ENCODE data around the gene NDST4. TPM values are rescaled to one million over a fixed set of nuclear protein-coding genes. Genes with fewer than 3 reads are reported as not detected.

Gene NDST4
- total and polyA plus RNA-seq, 2 of the 4 experiments (the other 2 are of a cell fraction), result not detected

GRCh38 chr4:114997576-114998247, 115.7 kb downstream of the NDST4 start:
- DNase-seq, result no peak
- no peak overlapping the region for H3K56ac ChIP-seq (ENCODE audit: extremely low read depth, insufficient read depth, low read length)

More at GRCh38 chr4:114997576-114998247, 115.7 kb downstream of the NDST4 start:
- Histone ChIP-seq H2BK15ac (ENCODE audit: low read depth, low read length) (no peak overlapping the region), H3K9me3 (ENCODE audit: control insufficient read depth, insufficient read depth, low read length) (0 out of 2 replicates have a peak, but pooled peaks cover 1% of the 10 kb centered on the region), H2AK5ac (ENCODE audit: low read depth, low read length) (no peak overlapping the region), H3K4me2 (ENCODE audit: low read depth, low read length) (no peak overlapping the region), H2AK9ac (replicated peaks; ENCODE audit: low read depth, low read length, poor library complexity) (no peak overlapping the region), H2BK20ac (ENCODE audit: low read depth, low read length) (no peak overlapping the region), H4K5ac (ENCODE audit: low read depth, low read length) (no peak overlapping the region), H2BK5ac (ENCODE audit: low read depth, low read length, poor library complexity, severe bottlenecking) (no peak overlapping the region), H3K79me1 (ENCODE audit: low read depth in 1 of 2, low read length in 2 of 2) (no peaks in the 10 kb centered on the region), H3K18ac (ENCODE audit: low read depth, low read length) (no peak overlapping the region), H3K14ac (replicated peaks; ENCODE audit: low read depth, low read length) (no peak overlapping the region), H3K27me3 (ENCODE audit: control insufficient read depth, insufficient read depth, low read length) (no peaks in the 10 kb centered on the region), H3K36me3 (ENCODE audit: control insufficient read depth, insufficient read depth, low read length) (no peaks in the 10 kb centered on the region), H3K4me3 (ENCODE audit: insufficient read depth, low read depth, low read length) (no peak overlapping the region), H3K4ac (ENCODE audit: low read depth, low read length) (no peak overlapping the region), H3K27ac (ENCODE audit: insufficient read depth, low read length) (no peak overlapping the region), H4K91ac (ENCODE audit: insufficient read depth, low read depth, low read length) (no peak overlapping the region), H4K20me1 (ENCODE audit: insufficient read depth, low read length) (no peaks in the 10 kb centered on the region), H3K4me1 (ENCODE audit: control insufficient read depth, insufficient read depth, low read length) (no peaks in the 10 kb centered on the region), H4K8ac (ENCODE audit: low read depth in 2 of 2, low read length in 2 of 2) (no peak overlapping the region), H2AFZ (replicated peaks; ENCODE audit: low read length, poor library complexity) (no peak overlapping the region), H3K9ac (ENCODE audit: low read depth, low read length) (no peak overlapping the region), H3K9me1 (ENCODE audit: insufficient read depth, low read length) (no peaks in the 10 kb centered on the region), H3K23ac (ENCODE audit: low read depth, low read length) (no peak overlapping the region), H2BK120ac (ENCODE audit: low read depth, low read length) (no peak overlapping the region)
- in situ Hi-C loops (cut with MboI; ENCODE audit: low sequenced_read_pairs), result no loop called here
- CTCF ChIA-PET, result no interaction called here
- no CpG with 5 or more reads among the region's 2 CpGs for WGBS, 2 experiments (ENCODE audit: extremely low coverage in 2 of 2, insufficient read length in 1 of 2)
- no TSS peak for BruUV-seq (replicated peaks)
- POLR2A ChIA-PET (ENCODE audit: unreplicated experiment), result no interaction called here
- TF ChIP-seq NFE2L2 (IDR thresholded peaks at IDR 0.05; ENCODE audit: low read depth, low read length) (no peak), POLR2A (IDR thresholded peaks at IDR 0.05; ENCODE audit: low read depth, low read length) (no peak), RAD21 (IDR thresholded peaks at IDR 0.05; ENCODE audit: low read length) (no peak), CHD1 (IDR thresholded peaks at IDR 0.05; ENCODE audit: low read depth, low read length) (no peak), MXI1 (IDR thresholded peaks at IDR 0.05; ENCODE audit: borderline replicate concordance, low read depth, low read length) (no peak), FOS (IDR thresholded peaks at IDR 0.05; ENCODE audit: low read depth, low read length) (no peak), SMC3 (IDR thresholded peaks at IDR 0.05; ENCODE audit: low read depth, low read length) (no peak), RFX5 (IDR thresholded peaks at IDR 0.05; ENCODE audit: low read depth, low read length) (no peak), MAFK (IDR thresholded peaks at IDR 0.05; ENCODE audit: low read depth, low read length) (no peak), ELK1 (IDR thresholded peaks at IDR 0.05; ENCODE audit: borderline replicate concordance, low read depth, low read length) (no peak), CEBPB (IDR thresholded peaks at IDR 0.05; ENCODE audit: low read depth, low read length) (no peak), MAZ (IDR thresholded peaks at IDR 0.05; ENCODE audit: borderline replicate concordance, low read depth, low read length) (no peak), RCOR1 (IDR thresholded peaks at IDR 0.05; ENCODE audit: insufficient replicate concordance, low read length) (no peak), BHLHE40 (IDR thresholded peaks at IDR 0.05; ENCODE audit: low read depth, low read length) (no peak)
- TF ChIP-seq, protein P1, sequence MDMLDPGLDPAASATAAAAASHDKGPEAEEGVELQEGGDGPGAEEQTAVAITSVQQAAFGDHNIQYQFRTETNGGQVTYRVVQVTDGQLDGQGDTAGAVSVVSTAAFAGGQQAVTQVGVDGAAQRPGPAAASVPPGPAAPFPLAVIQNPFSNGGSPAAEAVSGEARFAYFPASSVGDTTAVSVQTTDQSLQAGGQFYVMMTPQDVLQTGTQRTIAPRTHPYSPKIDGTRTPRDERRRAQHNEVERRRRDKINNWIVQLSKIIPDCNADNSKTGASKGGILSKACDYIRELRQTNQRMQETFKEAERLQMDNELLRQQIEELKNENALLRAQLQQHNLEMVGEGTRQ (IDR thresholded peaks at IDR 0.05; ENCODE audit: low read depth, low read length), result no peak
- TF ChIP-seq, protein P2, sequence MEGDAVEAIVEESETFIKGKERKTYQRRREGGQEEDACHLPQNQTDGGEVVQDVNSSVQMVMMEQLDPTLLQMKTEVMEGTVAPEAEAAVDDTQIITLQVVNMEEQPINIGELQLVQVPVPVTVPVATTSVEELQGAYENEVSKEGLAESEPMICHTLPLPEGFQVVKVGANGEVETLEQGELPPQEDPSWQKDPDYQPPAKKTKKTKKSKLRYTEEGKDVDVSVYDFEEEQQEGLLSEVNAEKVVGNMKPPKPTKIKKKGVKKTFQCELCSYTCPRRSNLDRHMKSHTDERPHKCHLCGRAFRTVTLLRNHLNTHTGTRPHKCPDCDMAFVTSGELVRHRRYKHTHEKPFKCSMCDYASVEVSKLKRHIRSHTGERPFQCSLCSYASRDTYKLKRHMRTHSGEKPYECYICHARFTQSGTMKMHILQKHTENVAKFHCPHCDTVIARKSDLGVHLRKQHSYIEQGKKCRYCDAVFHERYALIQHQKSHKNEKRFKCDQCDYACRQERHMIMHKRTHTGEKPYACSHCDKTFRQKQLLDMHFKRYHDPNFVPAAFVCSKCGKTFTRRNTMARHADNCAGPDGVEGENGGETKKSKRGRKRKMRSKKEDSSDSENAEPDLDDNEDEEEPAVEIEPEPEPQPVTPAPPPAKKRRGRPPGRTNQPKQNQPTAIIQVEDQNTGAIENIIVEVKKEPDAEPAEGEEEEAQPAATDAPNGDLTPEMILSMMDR (conservative IDR thresholded peaks at IDR 0.05; ENCODE audit: low read depth, low read length), result no peak
- intact Hi-C loops (cut with micrococcal nuclease), result no loop called here
- ATAC-seq (ENCODE audit: low read depth), result no peak
- dilution Hi-C loops (cut with HindIII; ENCODE audit: low sequenced_read_pairs, unreplicated experiment), result no loop called here
